Bronchial epithelial cell (primary cell): Measurements from ENCODE around the gene KIN. TPM values are rescaled to one million over a fixed set of nuclear protein-coding genes. Genes with fewer than 3 reads are reported as not detected.
A peak's percentile ranks its signal among the peaks of the same experiment; 100 is the strongest.

Source experiments
- DNase-seq: peaks from one replicate; pipeline ENCODE4 v3.0.0-alpha.2; 2010; ENCODE audit warnings: low read depth
- FAIRE-seq: peaks from 2 replicates; lab custom pipeline; 2011; peaks lifted over from hg19 to GRCh38; lab: Jason Lieb, UNC
- H3K27me3 ChIP-seq: 2 replicates; pipeline ENCODE4 v1.5.1; 2011; ENCODE audit warnings: low read length; ENCODE audit not compliant: control insufficient read depth, insufficient read depth
- H3K36me3 ChIP-seq: 2 replicates; pipeline ENCODE4 v1.5.1; 2011; ENCODE audit warnings: low read length; ENCODE audit not compliant: control insufficient read depth, insufficient read depth
- H3K4me3 ChIP-seq: 2 replicates; pipeline ENCODE4 v1.5.1; 2011; ENCODE audit warnings: mild to moderate bottlenecking, low read depth, low read length, control low read depth
- total RNA-seq: library from RNA; depleted of rRNA; stranded (reverse); fragments of >200 nt; gene quantifications from 2 replicates; pipeline ENCODE4 v1.2.1, GENCODE V29; 2014
- TF ChIP-seq, protein P1 (sequence below): IDR thresholded peaks from 2 replicates; pipeline ENCODE4 v1.5.1; 2011; ENCODE audit warnings: mild to moderate bottlenecking, moderate library complexity, low read length, control low read depth, inconsistent platforms; ENCODE audit not compliant: insufficient read depth, severe bottlenecking

Gene KIN
- total RNA-seq, 1 donor from 2014 or later: 2.9 TPM

DNA sequence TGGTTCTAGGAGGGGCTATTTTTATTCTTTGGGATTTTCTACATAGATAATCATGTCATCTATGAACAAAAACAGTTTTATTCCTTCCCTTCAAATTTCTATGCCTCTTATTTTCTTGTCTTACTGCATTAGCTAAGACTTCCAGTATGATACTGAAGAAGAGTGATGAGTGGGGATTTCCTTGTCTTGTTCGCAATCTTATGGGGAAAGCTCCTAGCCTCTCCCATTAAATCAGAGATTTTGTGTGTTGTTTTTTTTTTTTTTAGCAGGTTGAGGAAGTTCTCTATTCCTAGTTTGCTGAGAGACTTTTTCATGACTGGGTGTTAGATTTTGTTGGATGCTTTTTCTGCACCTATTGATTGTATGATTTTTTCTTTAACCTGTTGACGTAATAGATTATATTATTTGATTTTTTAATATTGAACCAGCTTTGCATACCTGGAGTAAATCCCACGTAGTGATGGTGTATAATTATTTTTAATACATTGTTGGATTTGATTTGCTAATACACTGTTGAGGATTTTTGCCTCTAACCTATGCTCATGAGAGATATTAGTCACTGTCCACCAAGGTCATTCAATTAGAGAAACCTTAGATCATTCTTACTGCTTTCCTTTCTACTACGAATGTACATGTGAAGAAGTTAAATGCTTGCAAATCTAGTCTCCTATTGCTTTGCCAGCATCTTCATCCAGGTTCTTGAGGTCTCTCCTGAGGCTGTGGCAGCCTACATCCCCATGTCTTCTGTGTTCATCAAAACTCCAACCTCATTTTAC, 6.6 kb upstream of the KIN start:
- Histone ChIP-seq H3K27me3 (no peaks in the 10 kb centered on the region), H3K4me3 (no peak overlapping the region), H3K36me3 (peaks cover 2% of the 10 kb centered on the region)
- TF ChIP-seq, protein P1, sequence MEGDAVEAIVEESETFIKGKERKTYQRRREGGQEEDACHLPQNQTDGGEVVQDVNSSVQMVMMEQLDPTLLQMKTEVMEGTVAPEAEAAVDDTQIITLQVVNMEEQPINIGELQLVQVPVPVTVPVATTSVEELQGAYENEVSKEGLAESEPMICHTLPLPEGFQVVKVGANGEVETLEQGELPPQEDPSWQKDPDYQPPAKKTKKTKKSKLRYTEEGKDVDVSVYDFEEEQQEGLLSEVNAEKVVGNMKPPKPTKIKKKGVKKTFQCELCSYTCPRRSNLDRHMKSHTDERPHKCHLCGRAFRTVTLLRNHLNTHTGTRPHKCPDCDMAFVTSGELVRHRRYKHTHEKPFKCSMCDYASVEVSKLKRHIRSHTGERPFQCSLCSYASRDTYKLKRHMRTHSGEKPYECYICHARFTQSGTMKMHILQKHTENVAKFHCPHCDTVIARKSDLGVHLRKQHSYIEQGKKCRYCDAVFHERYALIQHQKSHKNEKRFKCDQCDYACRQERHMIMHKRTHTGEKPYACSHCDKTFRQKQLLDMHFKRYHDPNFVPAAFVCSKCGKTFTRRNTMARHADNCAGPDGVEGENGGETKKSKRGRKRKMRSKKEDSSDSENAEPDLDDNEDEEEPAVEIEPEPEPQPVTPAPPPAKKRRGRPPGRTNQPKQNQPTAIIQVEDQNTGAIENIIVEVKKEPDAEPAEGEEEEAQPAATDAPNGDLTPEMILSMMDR: no peak
- DNase-seq (no peak), FAIRE-seq (no peak)

DNA sequence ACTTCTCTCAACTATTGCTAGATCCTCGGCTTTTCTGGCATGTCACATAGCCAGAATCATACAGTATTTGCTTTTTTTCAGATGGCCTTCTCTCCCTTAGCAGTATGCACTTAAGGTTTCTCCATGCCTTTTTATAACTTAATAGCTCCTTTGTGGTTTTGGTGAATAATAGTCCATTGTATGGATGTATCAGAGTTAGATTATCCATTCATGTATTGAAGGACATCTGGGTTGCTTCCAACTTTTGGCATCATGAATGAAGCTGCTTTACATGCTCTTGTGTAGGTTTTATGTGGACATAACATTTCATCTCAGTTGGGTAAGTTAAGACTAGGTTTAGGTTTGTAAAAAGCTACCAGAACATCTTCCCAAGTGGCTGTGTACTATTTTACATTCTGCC, 4.7 kb upstream of the KIN start:
- Histone ChIP-seq H3K36me3 (peaks cover 1% of the 10 kb centered on the region), H3K27me3 (no peaks in the 10 kb centered on the region), H3K4me3 (no peak overlapping the region)
- DNase-seq (no peak), FAIRE-seq (no peak)
- TF ChIP-seq, protein P1: no peak

DNA sequence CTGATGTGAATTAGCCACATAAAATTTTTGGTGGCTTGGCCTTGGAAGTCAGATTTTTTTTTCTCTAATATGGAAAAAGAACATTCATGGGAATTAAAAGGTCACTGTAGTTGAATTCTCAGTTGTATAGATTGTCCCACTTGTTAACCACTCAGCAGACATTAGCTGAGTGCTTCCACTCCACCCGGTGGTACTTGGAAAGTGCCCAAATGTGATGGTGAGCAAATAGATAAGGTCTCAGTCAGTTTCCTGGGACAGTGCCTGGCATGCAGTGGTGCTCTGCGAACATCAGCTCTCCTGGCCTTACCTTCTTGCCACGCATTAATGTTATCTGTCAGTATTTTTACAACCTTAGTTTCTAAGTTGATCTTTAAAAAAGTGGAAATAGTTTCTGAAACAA, 1.6 kb upstream of the KIN start:
- TF ChIP-seq, protein P1: no peak
- Histone ChIP-seq H3K4me3 (peak overlapping the region; percentile 68), H3K36me3 (no peaks in the 10 kb centered on the region), H3K27me3 (no peaks in the 10 kb centered on the region)
- no peak for FAIRE-seq
- peak; percentile 12 for DNase-seq

DNA sequence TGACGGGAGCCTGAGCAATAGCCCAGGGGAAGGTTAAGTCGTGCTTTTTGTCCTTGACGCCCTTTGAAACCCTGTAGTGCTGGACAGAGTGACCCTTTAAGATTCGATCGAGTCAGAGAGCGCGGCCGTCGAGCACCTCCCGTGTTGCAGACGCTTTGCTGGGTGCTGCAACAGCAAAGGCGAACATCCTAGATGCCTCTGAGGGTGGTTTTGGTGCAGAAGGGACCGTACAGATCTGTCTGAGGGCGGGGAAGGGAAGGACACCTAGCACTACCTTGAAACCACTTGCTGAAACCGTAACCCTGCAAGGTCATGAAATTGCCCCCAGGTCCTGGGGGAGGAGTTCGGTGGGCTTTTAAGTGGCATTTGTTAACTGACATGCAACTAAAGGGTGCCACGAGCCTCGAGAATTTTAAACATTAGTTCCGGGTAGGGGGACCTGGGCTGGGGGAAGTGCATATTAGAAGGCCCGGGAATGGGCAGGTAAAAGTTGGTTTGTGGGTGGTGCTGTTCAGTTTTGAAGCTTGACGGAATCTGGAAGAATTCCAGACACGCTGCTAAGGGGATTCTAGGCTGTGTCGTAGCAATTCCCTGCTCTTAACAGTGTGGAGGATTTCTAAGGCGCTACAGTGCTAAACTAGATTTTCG, 970 bp upstream of the KIN start:
- peak; percentile 28 for DNase-seq

DNA sequence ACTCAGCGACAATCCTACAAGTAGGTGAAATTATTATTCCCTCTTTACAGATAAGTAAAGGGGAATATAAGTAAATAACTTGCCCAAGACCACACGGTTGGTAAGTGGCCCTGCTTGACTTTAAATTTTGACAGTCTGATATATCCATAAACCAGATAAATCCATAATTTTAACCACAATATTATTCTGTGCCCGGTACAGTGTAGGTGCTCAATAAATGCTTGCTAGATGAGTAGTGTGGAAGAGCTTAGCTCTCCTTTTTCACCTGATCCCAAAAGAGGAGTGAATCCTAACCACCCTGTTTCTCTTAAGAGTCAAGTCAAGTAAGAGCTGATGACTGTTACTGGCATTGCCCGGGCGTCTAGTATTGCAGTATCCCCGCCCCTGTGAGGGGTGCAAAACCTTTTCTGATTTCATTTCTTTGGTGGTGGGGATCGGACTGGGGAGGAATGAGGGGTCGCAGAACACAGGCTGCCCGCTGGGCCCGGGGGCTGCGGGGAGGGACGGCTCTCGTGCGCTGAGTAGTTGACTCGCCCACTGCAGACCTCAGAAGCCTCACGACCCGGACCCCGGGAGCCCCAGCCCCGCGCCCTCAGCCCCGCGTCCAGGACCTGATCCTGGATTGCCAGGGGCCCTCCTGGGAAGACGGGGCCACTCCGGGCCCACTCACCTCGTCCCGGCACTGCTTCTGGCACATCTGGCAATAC, 490 bp downstream of the KIN start:
- H3K4me3 ChIP-seq: peak overlapping the region; percentile 68
- peaks cover 2% of the 10 kb centered on the region for H3K36me3 ChIP-seq
- TF ChIP-seq, protein P1: no peak
- DNase-seq (peak; percentile 33), FAIRE-seq (no peak)
- H3K27me3 ChIP-seq: no peaks in the 10 kb centered on the region

More for the DNA sequence above, 970 bp upstream of the KIN start:
- no peak for FAIRE-seq
- Histone ChIP-seq H3K36me3 (peaks cover 2% of the 10 kb centered on the region), H3K27me3 (no peaks in the 10 kb centered on the region), H3K4me3 (peak overlapping the region; percentile 68)
- TF ChIP-seq, protein P1: no peak
